Tibial artery (tissue), 4 donors: Measurements from ENCODE around the gene PAXX.
"Not testable (repeated sequence)": the region's sequence is repeated elsewhere in the genome, so short reads cannot be mapped to it uniquely, and the experiment has no call there.

Experiments
- DNase-seq, 2 donors: peaks; one replicate each; pipeline ENCODE4 v3.0.0-alpha.2; 2019
- H3K27ac ChIP-seq, 2 donors: fragments of 200-600 bp; sonication (generic) in 1 of 2; 1 replicate in 1 of 2; 2 replicates in 1 of 2; pipeline ENCODE4 v1.5.1; 2018 to 2019; ENCODE audit warnings: mild to moderate bottlenecking in 1 of 2
- H3K27me3 ChIP-seq, 2 donors: fragments of 200-600 bp; sonication (generic) in 1 of 2; one replicate each; pipeline versions ENCODE4 v1.5.1 to v1.6.0; 2016 to 2019
- H3K36me3 ChIP-seq, 3 donors: fragments of 200-600 bp; sonication (generic) in 2 of 3; one replicate each; pipeline ENCODE4 v1.5.1; 2016 to 2019; ENCODE audit warnings: mild to moderate bottlenecking in 2 of 3
- H3K4me1 ChIP-seq, 4 donors: fragments of 200-600 bp; sonication (generic) in 2 of 4; 1 replicate in 3 of 4; 2 replicates in 1 of 4; pipeline ENCODE4 v1.5.1; 2016 to 2019
- H3K4me3 ChIP-seq, 2 donors: fragments of 200-600 bp; sonication (generic) in 1 of 2; 1 replicate in 1 of 2; 2 replicates in 1 of 2; pipeline ENCODE4 v1.5.1; 2018 to 2019; ENCODE audit warnings: mild to moderate bottlenecking in 2 of 2
- H3K9me3 ChIP-seq, 3 donors: fragments of 200-600 bp; sonication (generic) in 1 of 3; one replicate each; pipeline ENCODE4 v1.5.1; 2016 to 2019
- intact Hi-C: fragments of 100-400 bp; cut with DNase I; formaldehyde crosslinking; loops from one replicate; pipeline ENCODE4 v1.15.0; 2023; ENCODE audit warnings: low total_unique reads
- TF ChIP-seq, protein P1 (sequence below), 2 experiments: fragments of 200-600 bp in 1 of 2; fragments of 450-650 bp in 1 of 2; IDR thresholded peaks; one replicate each; pipeline ENCODE4 v1.5.1; 2017 to 2019; ENCODE audit warnings: antibody characterized with exemption in 2 of 2, mild to moderate bottlenecking in 1 of 2, moderate library complexity in 1 of 2

Gene PAXX

DNA sequence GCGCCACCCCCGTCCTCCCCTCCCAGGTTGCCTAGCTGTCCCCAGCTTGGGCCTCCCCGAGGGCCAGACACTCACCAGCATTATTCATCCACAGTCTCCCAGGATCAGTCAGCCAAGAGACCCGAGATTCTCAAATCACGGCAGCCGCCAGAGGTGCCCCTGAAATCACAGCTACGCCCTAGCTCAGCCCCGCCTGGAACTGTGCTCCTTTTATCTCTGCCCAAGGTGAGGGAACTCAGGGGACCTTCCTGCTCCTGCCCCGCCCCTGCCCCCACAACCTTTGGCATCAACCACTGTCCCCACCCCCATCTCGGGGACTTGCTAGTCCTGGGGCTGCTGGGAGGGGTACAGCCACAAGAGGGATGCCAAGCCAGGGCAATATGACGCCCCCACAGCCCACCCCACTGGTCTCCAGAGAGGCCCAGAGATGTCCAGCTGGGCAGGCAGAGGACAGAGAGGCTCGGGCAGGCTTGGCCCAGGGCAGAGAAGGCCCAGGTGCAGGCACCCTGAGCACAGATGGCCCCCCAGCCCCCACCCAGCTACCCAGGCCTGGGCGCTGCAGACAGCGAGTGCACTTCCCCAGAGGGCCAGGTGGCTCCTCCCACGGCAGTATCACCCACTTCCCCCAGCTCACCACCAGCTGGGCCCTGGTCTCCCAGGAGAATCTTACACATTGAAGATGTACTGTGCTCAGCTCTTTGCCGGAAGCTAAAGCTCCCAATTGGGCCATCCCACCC is 39.9 kb downstream of the PAXX start, which contains the start of gene FUT7:
Gene FUT7, minus strand, starts transcription at position 185 of the 737 bp plus-strand sequence. Its CDS starts 97 bp downstream, at position 88.
- H3K27ac ChIP-seq = no peak within 1 kb of the TSS
- H3K4me3 ChIP-seq = no peak within 1 kb of the TSS
- TF ChIP-seq, protein P1, sequence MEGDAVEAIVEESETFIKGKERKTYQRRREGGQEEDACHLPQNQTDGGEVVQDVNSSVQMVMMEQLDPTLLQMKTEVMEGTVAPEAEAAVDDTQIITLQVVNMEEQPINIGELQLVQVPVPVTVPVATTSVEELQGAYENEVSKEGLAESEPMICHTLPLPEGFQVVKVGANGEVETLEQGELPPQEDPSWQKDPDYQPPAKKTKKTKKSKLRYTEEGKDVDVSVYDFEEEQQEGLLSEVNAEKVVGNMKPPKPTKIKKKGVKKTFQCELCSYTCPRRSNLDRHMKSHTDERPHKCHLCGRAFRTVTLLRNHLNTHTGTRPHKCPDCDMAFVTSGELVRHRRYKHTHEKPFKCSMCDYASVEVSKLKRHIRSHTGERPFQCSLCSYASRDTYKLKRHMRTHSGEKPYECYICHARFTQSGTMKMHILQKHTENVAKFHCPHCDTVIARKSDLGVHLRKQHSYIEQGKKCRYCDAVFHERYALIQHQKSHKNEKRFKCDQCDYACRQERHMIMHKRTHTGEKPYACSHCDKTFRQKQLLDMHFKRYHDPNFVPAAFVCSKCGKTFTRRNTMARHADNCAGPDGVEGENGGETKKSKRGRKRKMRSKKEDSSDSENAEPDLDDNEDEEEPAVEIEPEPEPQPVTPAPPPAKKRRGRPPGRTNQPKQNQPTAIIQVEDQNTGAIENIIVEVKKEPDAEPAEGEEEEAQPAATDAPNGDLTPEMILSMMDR (IDR thresholded peaks at IDR 0.05) = no peak
- DNase-seq = no peak
- intact Hi-C loops = no loop called here
- peaks cover 0 to 35% (median 27%) of the 10 kb centered on the region in 4 donors for H3K4me1 ChIP-seq
- no peaks in the 10 kb centered on the region for H3K9me3 ChIP-seq
- H3K27me3 ChIP-seq = peaks cover 0 to 18% of the 10 kb centered on the region in 2 donors
- H3K36me3 ChIP-seq = peaks cover 0 to under 1% (median 0%) of the 10 kb centered on the region in 3 donors

DNA sequence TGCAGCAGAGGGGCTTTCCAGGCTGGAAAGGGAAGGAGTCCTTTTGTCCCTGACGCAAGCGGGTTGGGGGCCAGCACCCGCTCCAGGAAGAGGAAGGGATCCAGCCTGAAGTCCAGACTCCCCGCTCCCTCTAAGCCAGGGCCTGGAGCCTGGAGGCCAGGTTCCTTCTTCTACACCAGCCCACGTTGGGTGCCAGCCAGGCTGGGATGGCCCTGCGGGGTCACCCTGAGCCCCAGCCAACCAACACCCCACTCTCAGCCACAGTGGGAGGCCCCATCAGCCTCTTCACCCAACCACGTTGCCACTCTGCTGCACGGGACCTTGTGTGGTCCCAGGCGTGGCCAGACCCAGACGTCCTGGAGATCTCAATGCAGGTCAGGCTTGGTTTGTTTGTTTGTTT is 40.6 kb downstream of the PAXX start:
- H3K27ac ChIP-seq = no peak overlapping the region
- TF ChIP-seq, protein P1 (IDR thresholded peaks at IDR 0.05) = no peak
- H3K4me1 ChIP-seq = peaks cover 0 to 29% (median 22%) of the 10 kb centered on the region in 4 donors
- H3K4me3 ChIP-seq = peak overlapping the region in 1 of 2 donors; percentile 8
- intact Hi-C loops = no loop called here
- H3K9me3 ChIP-seq = no peaks in the 10 kb centered on the region
- H3K27me3 ChIP-seq = peaks cover 0 to 18% of the 10 kb centered on the region in 2 donors
- H3K36me3 ChIP-seq = peaks cover 0 to 8% (median 0%) of the 10 kb centered on the region in 3 donors
- peak; percentile 74 to 80 for DNase-seq

- peaks cover 0 to 14% (median 0%) of the 10 kb centered on the region in 3 donors for H3K36me3 ChIP-seq
- H3K27ac ChIP-seq, intact Hi-C loops, DNase-seq, H3K9me3 ChIP-seq: not testable (repeated sequence)
- H3K4me3 ChIP-seq = peak overlapping the region; percentile 2 to 8
- peaks cover 0 to 18% of the 10 kb centered on the region in 2 donors for H3K27me3 ChIP-seq
- H3K4me1 ChIP-seq = peaks cover 0 to 27% (median 20%) of the 10 kb centered on the region in 4 donors
Observed at GRCh38 chr9:137033481-137033880, 41.3 kb downstream of the PAXX start.

GRCh38 chr9:137034039-137034708 is 42.0 kb downstream of the PAXX start:
- peak in 1 of 2 donors; percentile 49 for DNase-seq
- Histone ChIP-seq H3K4me3 (peak overlapping the region; percentile 2 to 8), H3K27ac (no peak overlapping the region), H3K27me3 (peaks cover 0 to 18% of the 10 kb centered on the region in 2 donors), H3K9me3 (no peaks in the 10 kb centered on the region), H3K36me3 (peaks cover 0 to 21% (median 1%) of the 10 kb centered on the region in 3 donors), H3K4me1 (peaks cover 0 to 20% (median 13%) of the 10 kb centered on the region in 4 donors)
- intact Hi-C loops = no loop called here
- TF ChIP-seq, protein P1 (IDR thresholded peaks at IDR 0.05) = no peak

- intact Hi-C loops = no loop called here
- Histone ChIP-seq H3K27me3 (peaks cover 0 to 18% of the 10 kb centered on the region in 2 donors), H3K4me3 (no peak overlapping the region), H3K4me1 (peaks cover 0 to 15% (median 7%) of the 10 kb centered on the region in 4 donors), H3K27ac (no peak overlapping the region), H3K9me3 (no peaks in the 10 kb centered on the region), H3K36me3 (peaks cover 5 to 28% (median 9%) of the 10 kb centered on the region in 3 donors)
- DNase-seq = peak; percentile 68 to 82
- TF ChIP-seq, protein P1 (IDR thresholded peaks at IDR 0.05) = peak; percentile 87 to 92
Observed at GRCh38 chr9:137034709-137035506, 42.7 kb downstream of the PAXX start.
